VCaP (cell line): Measurements from ENCODE around the gene TGM5.

Experiments used
- H3K27ac ChIP-seq: fragments of 450-650 bp; 2 replicates; pipeline ENCODE4 v1.5.1; 2017
- CTCF ChIP-seq: fragments of 450-650 bp; conservative IDR thresholded peaks from 2 replicates; pipeline ENCODE4 v1.5.1; 2017; ENCODE audit warnings: mild to moderate bottlenecking, moderate library complexity

TGM5 gene

GRCh38 chr15:43212299-43212698, 54.4 kb downstream of the TGM5 start:
- H3K27ac ChIP-seq: no peak overlapping the region
- no peak for TF ChIP-seq CTCF

DNA sequence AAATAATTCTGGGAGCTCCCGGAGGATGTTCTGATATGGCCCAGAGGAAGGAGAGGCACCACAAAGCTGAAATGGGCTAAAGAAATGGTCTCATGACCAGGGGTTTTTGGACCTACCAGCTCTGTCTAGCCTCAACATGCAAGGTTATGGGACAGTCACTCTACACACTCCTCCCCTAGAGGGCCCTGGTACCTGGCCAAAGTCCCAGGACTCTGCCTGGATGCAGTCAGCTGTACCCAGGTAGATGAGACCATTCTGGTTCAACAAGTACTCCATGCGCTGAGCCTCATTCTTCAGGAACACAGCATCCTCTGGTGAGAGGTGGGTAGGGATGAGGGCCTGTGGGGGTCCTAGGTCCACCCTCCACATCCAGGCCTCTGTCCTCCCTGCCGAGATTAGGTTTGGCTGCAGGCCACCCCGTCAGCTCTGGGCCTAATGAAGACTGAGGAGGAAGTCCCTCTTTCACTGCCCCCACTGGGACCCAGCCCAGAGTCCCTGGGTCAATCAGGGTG, 55.4 kb downstream of the TGM5 start:
- no peak overlapping the region for H3K27ac ChIP-seq
- no peak for TF ChIP-seq CTCF

DNA sequence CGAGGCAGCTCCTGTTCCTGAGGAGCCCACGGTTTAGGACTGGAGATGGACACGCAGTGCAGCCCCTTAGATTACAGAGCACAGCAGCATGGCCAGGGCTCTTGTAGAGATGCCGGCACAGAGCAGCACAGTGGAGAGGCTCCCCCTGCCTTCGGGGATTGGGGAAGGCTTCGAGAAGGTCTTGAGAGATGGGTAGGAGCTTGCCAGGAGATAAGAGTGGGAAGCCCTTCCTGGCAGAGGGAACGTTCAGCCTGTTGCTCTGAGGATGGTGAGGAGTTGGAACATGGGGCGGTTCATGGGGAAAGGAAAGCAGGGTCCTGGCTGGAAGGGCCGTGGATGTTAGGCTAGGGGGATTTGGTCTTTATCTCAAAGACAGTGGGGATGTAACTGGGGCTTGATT, 55.9 kb downstream of the TGM5 start:
- no peak overlapping the region for H3K27ac ChIP-seq
- no peak for TF ChIP-seq CTCF

DNA sequence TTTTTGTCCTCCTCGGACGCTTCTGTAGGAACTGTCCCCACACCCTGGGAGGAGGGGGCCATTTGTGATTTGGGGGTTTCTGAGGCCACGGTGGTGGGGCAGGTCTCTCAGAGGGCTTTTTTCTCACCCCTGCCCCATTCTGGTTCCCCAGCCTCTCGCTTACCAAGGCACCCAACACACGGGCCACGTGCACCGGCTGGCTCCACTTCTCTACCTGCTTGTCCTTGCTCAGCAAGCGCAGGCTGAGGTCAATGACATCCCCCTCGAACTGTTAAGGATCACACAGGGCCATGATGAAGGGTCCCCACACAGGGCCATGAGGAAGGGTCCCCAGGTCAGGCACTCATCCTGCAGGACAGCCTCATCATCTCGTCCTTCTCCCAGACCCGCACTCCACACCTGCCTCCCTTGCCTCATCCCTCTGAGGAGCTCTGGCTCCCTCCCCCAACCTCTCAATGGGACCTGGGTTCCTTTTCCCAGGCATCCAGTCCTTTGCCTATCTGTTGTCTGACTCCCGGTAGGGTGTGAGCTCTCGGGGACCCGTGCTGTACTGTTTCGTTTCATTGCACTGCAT, 56.5 kb downstream of the TGM5 start:
- TF ChIP-seq CTCF: no peak
- H3K27ac ChIP-seq: no peak overlapping the region

DNA sequence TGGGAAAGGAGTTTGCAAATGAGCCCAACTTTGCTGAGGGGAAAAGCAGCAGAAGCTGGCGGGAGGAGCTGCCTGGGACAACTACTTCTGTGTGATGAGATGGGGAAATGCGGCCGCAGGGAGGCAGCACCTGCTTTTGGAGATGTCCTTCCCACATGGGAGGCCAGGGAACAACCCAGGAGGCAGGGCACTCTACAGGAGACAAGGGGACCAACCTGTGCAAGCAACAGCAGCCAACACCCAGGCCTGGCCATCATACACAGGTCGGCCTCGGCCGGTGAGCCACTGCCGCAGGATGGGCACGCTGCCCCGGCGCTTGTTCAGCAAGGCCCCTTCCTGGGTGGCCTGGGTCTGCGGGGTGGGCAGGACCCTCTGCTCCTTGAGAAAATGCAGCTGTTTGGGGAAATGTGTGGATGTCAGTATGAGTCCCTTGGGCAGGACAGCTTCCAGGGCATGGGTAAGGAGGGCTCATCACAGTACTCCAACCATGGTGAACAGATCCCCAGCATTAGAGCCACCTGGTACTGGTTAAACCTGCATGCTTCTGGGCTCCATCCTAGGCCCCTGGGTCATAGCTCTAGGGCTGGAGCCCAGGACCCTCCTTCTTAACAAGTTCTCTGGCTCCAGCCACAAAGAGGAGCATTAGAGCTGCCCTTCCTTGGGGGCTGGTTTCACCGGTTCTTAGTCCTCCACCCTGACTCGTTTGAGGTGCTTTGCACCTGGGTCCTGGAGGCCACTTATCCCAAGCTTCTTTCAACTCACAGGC, 57.5 kb downstream of the TGM5 start:
- no peak for TF ChIP-seq CTCF

GRCh38 chr15:43208052-43209002, 58.4 kb downstream of the TGM5 start:
- TF ChIP-seq CTCF: no peak
- H3K27ac ChIP-seq: no peak overlapping the region

More for the DNA sequence above, 57.5 kb downstream of the TGM5 start:
- no peak overlapping the region for H3K27ac ChIP-seq

DNA sequence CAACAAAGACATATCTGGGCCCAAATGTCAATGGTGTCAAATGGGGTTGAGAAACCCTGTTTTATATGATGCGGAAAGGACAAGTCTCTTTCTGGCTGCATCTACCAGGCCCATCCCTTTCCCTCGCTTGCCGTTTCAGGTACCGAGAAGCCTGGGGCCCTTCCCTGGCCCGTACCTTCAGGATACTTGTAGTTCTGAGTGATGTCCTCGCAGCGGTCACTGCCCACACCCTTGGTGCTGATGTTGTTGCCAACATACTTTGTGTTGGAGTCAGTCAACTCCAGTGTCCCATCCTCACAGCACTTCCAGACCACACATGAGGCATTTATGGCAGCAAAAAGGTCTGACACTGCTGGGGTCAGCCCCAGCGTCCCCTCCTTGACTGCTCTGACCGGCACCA, 59.7 kb downstream of the TGM5 start:
- no peak for TF ChIP-seq CTCF
- no peak overlapping the region for H3K27ac ChIP-seq
